H1 (cell line): ENCODE data around the gene DPPA5. TPM values are rescaled to one million over a fixed set of nuclear protein-coding genes. Genes with fewer than 3 reads are reported as not detected.

Source experiments
- CTCF ChIA-PET: fragments of 300-600 bp; sonication (Branson Sonifier 250); formaldehyde crosslinking; loops from one replicate; lab custom pipeline; 2021; ENCODE audit not compliant: partially characterized antibody; lab: Charles Lee
- POLR2A ChIA-PET: fragments of 300-600 bp; sonication (Branson Sonifier 250); formaldehyde crosslinking; loops from one replicate; lab custom pipeline; 2021; ENCODE audit warnings: inconsistent platforms; ENCODE audit not compliant: partially characterized antibody; lab: Charles Lee
- DNase-seq, 2 experiments: peaks; one replicate each; pipeline versions ENCODE4 v3.0.0 to v3.0.0-alpha.2; 2010 to 2022; ENCODE audit warnings: low spot score in 2 of 2, low read depth in 1 of 2, mixed read lengths in 1 of 2
- FAIRE-seq: peaks from 2 replicates; lab custom pipeline; 2011; peaks lifted over from hg19 to GRCh38; lab: Jason Lieb, UNC
- H2AFZ ChIP-seq: 2 replicates; pipeline ENCODE4 v1.8.1; 2012; ENCODE audit warnings: low read length, inconsistent platforms
- H2AK5ac ChIP-seq: 2 replicates; pipeline ENCODE4 v1.6.1; 2013; ENCODE audit warnings: low read depth, low read length
- H2BK120ac ChIP-seq: replicated peaks from 2 replicates; pipeline ENCODE3; 2013; ENCODE audit warnings: low read depth, low read length, inconsistent platforms
- H2BK12ac ChIP-seq: 2 replicates; pipeline ENCODE4 v1.6.1; 2013; ENCODE audit warnings: low read depth, low read length
- H2BK15ac ChIP-seq: 2 replicates; pipeline ENCODE4 v1.6.1; 2013; ENCODE audit warnings: low read length
- H2BK20ac ChIP-seq: 2 replicates; pipeline ENCODE4 v1.6.1; 2013; ENCODE audit warnings: low read length
- H2BK5ac ChIP-seq: 2 replicates; pipeline ENCODE4 v1.6.1; 2013; ENCODE audit warnings: low read depth, low read length
- H3K14ac ChIP-seq: 2 replicates; pipeline ENCODE4 v1.6.1; 2013; ENCODE audit warnings: inconsistent platforms; ENCODE audit not compliant: insufficient read length
- H3K18ac ChIP-seq: 2 replicates; pipeline ENCODE4 v1.6.1; 2013; ENCODE audit warnings: low read length; ENCODE audit errors: extremely low read depth
- H3K23ac ChIP-seq: 2 replicates; pipeline ENCODE4 v1.6.1; 2013; ENCODE audit warnings: inconsistent platforms; ENCODE audit not compliant: insufficient read length
- H3K23me2 ChIP-seq: 2 replicates; pipeline ENCODE4 v1.6.1; 2013; ENCODE audit warnings: low read depth, low read length
- H3K27ac ChIP-seq: 2 replicates; pipeline ENCODE4 v1.6.1; 2011; ENCODE audit warnings: low read depth, low read length, inconsistent platforms
- H3K27me3 ChIP-seq, 4 experiments: replicated peaks in 1 of 4; 1 replicate in 1 of 4; 2 replicates in 3 of 4; pipeline versions ENCODE4 v1.6.1 to v1.8.1; 2011 to 2013; ENCODE audit warnings: low read length in 3 of 4, mild to moderate bottlenecking in 3 of 4, inconsistent platforms in 2 of 4, mixed read lengths in 2 of 4, moderate library complexity in 1 of 4; ENCODE audit not compliant: control insufficient read depth in 3 of 4, insufficient read depth in 3 of 4; ENCODE audit errors: extremely low read depth in 1 of 4
- H3K36me3 ChIP-seq, 4 experiments: 2 replicates each; pipeline versions ENCODE4 v1.6.1 to v1.8.1; 2011 to 2013; ENCODE audit warnings: mild to moderate bottlenecking in 4 of 4, low read length in 3 of 4, moderate library complexity in 2 of 4, control low read depth in 1 of 4, inconsistent platforms in 1 of 4; ENCODE audit not compliant: insufficient read depth in 4 of 4, control insufficient read depth in 2 of 4
- H3K4ac ChIP-seq: replicated peaks from 2 replicates; pipeline ENCODE3; 2013; ENCODE audit warnings: low read length, low read depth, mixed read lengths, inconsistent platforms; ENCODE audit not compliant: insufficient read length
- H3K4me1 ChIP-seq, 4 experiments: replicated peaks in 1 of 4; 1 replicate in 1 of 4; 2 replicates in 3 of 4; pipeline versions ENCODE4 v1.6.1 to v1.8.1; 2011 to 2013; ENCODE audit warnings: low read length in 3 of 4, inconsistent platforms in 2 of 4, mixed read lengths in 1 of 4; ENCODE audit not compliant: insufficient read depth in 4 of 4, control insufficient read depth in 3 of 4
- H3K4me2 ChIP-seq, 2 experiments: 2 replicates each; pipeline versions ENCODE4 v1.6.1 to v1.8.1; 2011 to 2013; ENCODE audit warnings: low read depth in 2 of 2, low read length in 2 of 2, control low read depth in 1 of 2, inconsistent platforms in 1 of 2, mild to moderate bottlenecking in 1 of 2; ENCODE audit not compliant: insufficient read depth in 1 of 2
- H3K4me3 ChIP-seq, 4 experiments: fragments of 200-600, 300-600 bp in 1 of 4; sonication (generic), shearing (Covaris generic), sonication (Bioruptor Twin) in 1 of 4; 2 replicates each; pipeline versions ENCODE4 v1.5.1 to v1.8.1; 2011 to 2016; ENCODE audit warnings: low read length in 4 of 4, low read depth in 3 of 4, control low read depth in 2 of 4, inconsistent platforms in 2 of 4, mild to moderate bottlenecking in 2 of 4, mixed read lengths in 1 of 4, moderate library complexity in 1 of 4; ENCODE audit not compliant: insufficient read depth in 2 of 4; ENCODE audit errors: extremely low read depth in 1 of 4
- H3K56ac ChIP-seq: replicated peaks from 2 replicates; pipeline ENCODE3; 2013; ENCODE audit warnings: low read depth, mild to moderate bottlenecking, mixed read lengths, low read length, inconsistent platforms; ENCODE audit not compliant: insufficient read length
- H3K79me1 ChIP-seq: 2 replicates; pipeline ENCODE4 v1.6.1; 2013; ENCODE audit warnings: low read depth, low read length, control low read depth
- H3K79me2 ChIP-seq, 2 experiments: 2 replicates each; pipeline versions ENCODE4 v1.6.1 to v1.8.1; 2012 to 2013; ENCODE audit warnings: low read length in 2 of 2, mild to moderate bottlenecking in 2 of 2, inconsistent platforms in 1 of 2; ENCODE audit not compliant: insufficient read depth in 2 of 2, control insufficient read depth in 1 of 2
- H3K9ac ChIP-seq, 4 experiments: replicated peaks in 1 of 4; 1 replicate in 1 of 4; 2 replicates in 3 of 4; pipeline versions ENCODE4 v1.6.1 to v1.8.1; 2011 to 2013; ENCODE audit warnings: low read depth in 3 of 4, low read length in 3 of 4, control low read depth in 2 of 4, mild to moderate bottlenecking in 2 of 4, moderate library complexity in 2 of 4, inconsistent platforms in 1 of 4; ENCODE audit errors: extremely low read depth in 1 of 4
- H3K9me3 ChIP-seq, 2 experiments: 2 replicates each; pipeline versions ENCODE4 v1.6.1 to v1.8.1; 2012 to 2013; ENCODE audit warnings: mild to moderate bottlenecking in 2 of 2, moderate library complexity in 2 of 2, control low read depth in 1 of 2, inconsistent platforms in 1 of 2, low read depth in 1 of 2, low read length in 1 of 2, mixed read lengths in 1 of 2; ENCODE audit not compliant: insufficient read depth in 2 of 2
- H4K20me1 ChIP-seq, 2 experiments: replicated peaks in 1 of 2; 2 replicates each; pipeline versions ENCODE3 to v1.8.1; 2011 to 2013; ENCODE audit warnings: inconsistent platforms in 2 of 2, low read length in 2 of 2, mild to moderate bottlenecking in 1 of 2; ENCODE audit not compliant: insufficient read depth in 2 of 2, control insufficient read depth in 1 of 2
- H4K5ac ChIP-seq: 2 replicates; pipeline ENCODE4 v1.6.1; 2013; ENCODE audit warnings: low read length, low read depth, mixed read lengths, inconsistent platforms; ENCODE audit not compliant: insufficient read length
- H4K8ac ChIP-seq: 2 replicates; pipeline ENCODE4 v1.8.0; 2013; ENCODE audit warnings: mild to moderate bottlenecking, moderate library complexity, low read length, inconsistent platforms; ENCODE audit not compliant: insufficient read depth; ENCODE audit errors: extremely low read depth
- H4K91ac ChIP-seq: replicated peaks from 2 replicates; pipeline ENCODE3; 2013; ENCODE audit warnings: low read length, mixed read lengths, inconsistent platforms; ENCODE audit not compliant: insufficient read length
- ASH2L ChIP-seq: fragments of 200-600, 300-600 bp; sonication (generic); IDR thresholded peaks from one replicate; pipeline ENCODE4 v1.7.1; 2017; ENCODE audit warnings: low read length
- CBX8 ChIP-seq: fragments of 300-800, 300-1000 bp; sonication (generic); IDR thresholded peaks from 2 replicates; pipeline ENCODE4 v1.7.1; 2016; ENCODE audit warnings: low read depth, low read length, borderline replicate concordance
- CHD2 ChIP-seq: IDR thresholded peaks from 2 replicates; pipeline ENCODE4 v1.6.1; 2012; ENCODE audit warnings: low read length, improper control_type of control experiment
- HDAC6 ChIP-seq: IDR thresholded peaks from one replicate; pipeline ENCODE4 v1.7.1; 2012; ENCODE audit warnings: low read depth, mild to moderate bottlenecking, inconsistent platforms, low read length, moderate library complexity
- POLR2A ChIP-seq, 2 experiments: IDR thresholded peaks; 1 replicate in 1 of 2; 2 replicates in 1 of 2; pipeline ENCODE4 v1.6.1; 2011; ENCODE audit warnings: low read depth in 2 of 2, low read length in 2 of 2, mild to moderate bottlenecking in 2 of 2; ENCODE audit errors: control extremely low read depth in 1 of 2
- RXRA ChIP-seq: IDR thresholded peaks from 2 replicates; pipeline ENCODE4 v1.6.1; 2011; ENCODE audit warnings: low read depth, mild to moderate bottlenecking, low read length, moderate library complexity; ENCODE audit not compliant: insufficient read depth
- SAP30 ChIP-seq: fragments of 300-600 bp; sonication (generic); IDR thresholded peaks from 2 replicates; pipeline ENCODE4 v1.7.1; 2012; ENCODE audit warnings: low read length, moderate library complexity, mild to moderate bottlenecking, inconsistent platforms; ENCODE audit not compliant: insufficient read depth, insufficient replicate concordance
- SIN3A ChIP-seq, 2 experiments: IDR thresholded peaks in 1 of 2; conservative IDR thresholded peaks in 1 of 2; 2 replicates each; pipeline ENCODE4 v1.6.1; 2011 to 2012; ENCODE audit warnings: low read length in 2 of 2, improper control_type of control experiment in 1 of 2, low read depth in 1 of 2, mild to moderate bottlenecking in 1 of 2
- SP1 ChIP-seq: IDR thresholded peaks from 2 replicates; pipeline ENCODE4 v1.6.1; 2011; ENCODE audit warnings: low read depth, low read length
- SP4 ChIP-seq: IDR thresholded peaks from 2 replicates; pipeline ENCODE4 v1.6.1; 2012; ENCODE audit warnings: low read length, inconsistent platforms
- TBP ChIP-seq: IDR thresholded peaks from 2 replicates; pipeline ENCODE4 v1.6.1; 2011; ENCODE audit warnings: low read depth, low read length, improper control_type of control experiment
- TCF12 ChIP-seq: IDR thresholded peaks from 2 replicates; pipeline ENCODE4 v1.6.1; 2011; ENCODE audit warnings: low read depth, mild to moderate bottlenecking, low read length
- ZNF274 ChIP-seq: IDR thresholded peaks from 2 replicates; pipeline ENCODE4 v1.7.0; 2012; ENCODE audit warnings: low read length, borderline replicate concordance; ENCODE audit errors: extremely low read depth
- WGBS, 2 experiments: shearing (Covaris generic) in 1 of 2; methylation state at CpG; one replicate each; pipeline versions ENCODE4 v1.1.6 to v1.1.7; 2013 to 2015; ENCODE audit warnings: low lambda C conversion rate in 2 of 2, mixed read lengths in 2 of 2, inconsistent platforms in 1 of 2, low coverage in 1 of 2, missing lambda C conversion rate in 1 of 2; ENCODE audit not compliant: insufficient replicate concordance in 2 of 2, insufficient coverage in 1 of 2, insufficient read length in 1 of 2; ENCODE audit errors: extremely low coverage in 1 of 2, missing lambda C conversion rate in 1 of 2; 5-methylcytosine and 5-hydroxymethylcytosine counted together
- polyA plus RNA-seq, 7 experiments: library from polyadenylated mRNA; depleted of rRNA in 3 of 7; stranded (reverse) in 5 of 7; unstranded in 2 of 7; fragments of >200 nt in 5 of 7; fragments of 200-250 nt in 2 of 7; gene quantifications; 1 replicate in 5 of 7; 2 replicates in 1 of 7; 4 replicates in 1 of 7; pipeline versions ENCODE4 v1.2.1 to v1.2.3, GENCODE V29; 2011 to 2013; ENCODE audit warnings: missing spikeins in 2 of 7, mixed read lengths in 2 of 7
- total RNA-seq: library from RNA; stranded (reverse); fragmentation: NEBNext Ultra II Directional; extraction: Animal tissue kit (Norgen Biotek cat#: 25700); gene quantifications from 2 replicates; pipeline ENCODE4 v1.2.1, GENCODE V29; 2021
- TF ChIP-seq, protein P1 (sequence below): IDR thresholded peaks from 2 replicates; pipeline ENCODE4 v1.6.1; 2012; ENCODE audit warnings: low read length, inconsistent platforms

Gene DPPA5
- total and polyA plus RNA-seq, 2 of the 8 experiments (the other 6 are each of a cell fraction or from before 2014, with no cell fraction given): 2.0 to 2.9 TPM

DNA sequence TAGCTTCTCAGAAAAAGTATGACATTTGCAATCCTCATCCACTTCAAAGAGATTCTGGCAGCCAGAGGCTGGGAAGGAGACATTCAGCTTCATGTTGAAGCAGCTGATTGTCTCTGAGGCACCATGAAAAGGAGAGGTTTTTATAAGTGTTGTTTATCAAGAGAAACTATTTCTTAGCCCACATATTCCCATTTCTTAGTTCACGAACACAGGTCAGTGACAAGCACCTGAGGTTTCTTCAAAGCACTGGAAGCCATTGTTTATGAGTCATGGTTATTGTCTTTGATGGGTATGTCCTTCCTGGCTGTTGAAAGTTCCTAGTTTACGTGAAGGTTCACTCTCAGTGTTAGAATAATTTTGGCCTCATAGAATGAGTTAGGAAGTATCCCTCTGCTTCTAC, 37.6 kb upstream of the DPPA5 start:
- H4K8ac ChIP-seq: no peak overlapping the region
- no peaks in the 10 kb centered on the region for H3K36me3 ChIP-seq
- peaks cover 0 to 6% (median 0%) of the 10 kb centered on the region in 4 experiments; a peak in 4 of 7 replicates for H3K4me1 ChIP-seq
- H3K14ac ChIP-seq: no peak overlapping the region
- H3K79me2 ChIP-seq: no peaks in the 10 kb centered on the region
- H3K4me2 ChIP-seq: no peak overlapping the region
- no peak overlapping the region for H3K27ac ChIP-seq
- no peak overlapping the region for H2BK120ac ChIP-seq
- no peaks in the 10 kb centered on the region for H3K27me3 ChIP-seq
- H2BK20ac ChIP-seq: no peak overlapping the region
- no peak for DNase-seq
- no peak overlapping the region for H2AK5ac ChIP-seq
- 90% methylated on average over 2 of the region's 2 CpGs; no CpG with 5 or more reads in 1 of the 2 experiments for WGBS, 2 experiments
- CTCF ChIA-PET: interaction anchor here (0.8 kb wide), 1 partner anchor 106 kb away, joined by 3 read pairs; no protein-coding TSS in a partner anchor
- H3K23ac ChIP-seq: no peak overlapping the region
- no peak for FAIRE-seq
- no peak overlapping the region for H2BK12ac ChIP-seq
- no peak overlapping the region for H3K56ac ChIP-seq
- H2BK5ac ChIP-seq: no peak overlapping the region
- H3K9me3 ChIP-seq: peaks cover 0 to 5% of the 10 kb centered on the region in 2 experiments; a peak in 1 of 4 replicates
- H3K9ac ChIP-seq: no peak overlapping the region
- no peak overlapping the region for H3K4me3 ChIP-seq
- H3K18ac ChIP-seq: 0 out of 2 replicates have a peak overlapping the region, but pooled peaks have one; percentile 20
- no peaks in the 10 kb centered on the region for H3K79me1 ChIP-seq
- no peak overlapping the region for H3K4ac ChIP-seq
- no peak overlapping the region for H2AFZ ChIP-seq
- 0 out of 2 replicates have a peak, but pooled peaks cover 1% of the 10 kb centered on the region for H3K23me2 ChIP-seq
- H4K20me1 ChIP-seq: no peaks in the 10 kb centered on the region
- no peak overlapping the region for H4K91ac ChIP-seq
- H2BK15ac ChIP-seq: no peak overlapping the region
- no peak overlapping the region for H4K5ac ChIP-seq
- POLR2A ChIA-PET: no interaction called here
- TF ChIP-seq HDAC6: no peak
- TF ChIP-seq SP1: no peak
- no peak for TF ChIP-seq SIN3A (conservative IDR thresholded peaks at IDR 0.05 in 1 of 2, IDR thresholded peaks at IDR 0.05 in 1 of 2; ENCODE audit: low read depth in 1 of 2, low read length in 2 of 2)
- TF ChIP-seq, protein P1, sequence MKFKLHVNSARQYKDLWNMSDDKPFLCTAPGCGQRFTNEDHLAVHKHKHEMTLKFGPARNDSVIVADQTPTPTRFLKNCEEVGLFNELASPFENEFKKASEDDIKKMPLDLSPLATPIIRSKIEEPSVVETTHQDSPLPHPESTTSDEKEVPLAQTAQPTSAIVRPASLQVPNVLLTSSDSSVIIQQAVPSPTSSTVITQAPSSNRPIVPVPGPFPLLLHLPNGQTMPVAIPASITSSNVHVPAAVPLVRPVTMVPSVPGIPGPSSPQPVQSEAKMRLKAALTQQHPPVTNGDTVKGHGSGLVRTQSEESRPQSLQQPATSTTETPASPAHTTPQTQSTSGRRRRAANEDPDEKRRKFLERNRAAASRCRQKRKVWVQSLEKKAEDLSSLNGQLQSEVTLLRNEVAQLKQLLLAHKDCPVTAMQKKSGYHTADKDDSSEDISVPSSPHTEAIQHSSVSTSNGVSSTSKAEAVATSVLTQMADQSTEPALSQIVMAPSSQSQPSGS: no peak
- no peak for TF ChIP-seq CHD2
- TF ChIP-seq SAP30: no peak
- TF ChIP-seq POLR2A (IDR thresholded peaks at IDR 0.05; ENCODE audit: control extremely low read depth in 1 of 2, low read depth in 2 of 2, low read length in 2 of 2): no peak
- TF ChIP-seq ZNF274: no peak
- no peak for TF ChIP-seq TBP
- no peak for TF ChIP-seq ASH2L
- no peak for TF ChIP-seq SP4
- TF ChIP-seq TCF12: no peak
- no peak for TF ChIP-seq RXRA
- no peak for TF ChIP-seq CBX8
